Measurements from ENCODE around the gene EIF2S1. TPM values are rescaled to one million over a fixed set of nuclear protein-coding genes. Genes with fewer than 3 reads are reported as not detected.

EIF2S1 gene
- total RNA-seq, 1 donor from 2014 or later, result 356 TPM

DNA sequence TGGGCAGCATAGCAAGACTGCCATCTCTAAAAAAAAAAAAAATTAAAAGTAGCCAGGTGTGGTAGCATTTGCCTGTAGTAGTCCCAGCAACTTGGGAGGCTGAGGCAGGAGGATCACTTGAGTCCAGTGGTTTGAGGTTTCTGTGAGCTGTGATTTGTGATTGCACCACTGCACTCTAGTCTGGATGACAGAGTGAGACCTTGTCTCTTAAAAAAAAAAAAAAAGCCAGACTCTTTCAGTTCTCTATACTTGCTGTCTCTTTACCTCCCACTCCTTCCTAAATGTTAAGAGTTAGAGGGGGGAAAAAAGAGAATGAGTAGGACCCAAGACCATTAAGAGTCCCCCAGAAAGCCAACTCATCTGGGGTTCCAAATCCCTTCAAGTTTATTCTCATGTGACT lies 17.8 kb downstream of the EIF2S1 start:
- DNase-seq (ENCODE audit: low read depth) (no peak), FAIRE-seq (no peak)
- Histone ChIP-seq H3K4me3 (ENCODE audit: low read depth, low read length) (no peak overlapping the region), H3K36me3 (ENCODE audit: control insufficient read depth, insufficient read depth, low read length) (peaks cover 10% of the 10 kb centered on the region), H3K27me3 (ENCODE audit: control insufficient read depth, insufficient read depth, low read length) (no peaks in the 10 kb centered on the region)
- TF ChIP-seq, protein P1, sequence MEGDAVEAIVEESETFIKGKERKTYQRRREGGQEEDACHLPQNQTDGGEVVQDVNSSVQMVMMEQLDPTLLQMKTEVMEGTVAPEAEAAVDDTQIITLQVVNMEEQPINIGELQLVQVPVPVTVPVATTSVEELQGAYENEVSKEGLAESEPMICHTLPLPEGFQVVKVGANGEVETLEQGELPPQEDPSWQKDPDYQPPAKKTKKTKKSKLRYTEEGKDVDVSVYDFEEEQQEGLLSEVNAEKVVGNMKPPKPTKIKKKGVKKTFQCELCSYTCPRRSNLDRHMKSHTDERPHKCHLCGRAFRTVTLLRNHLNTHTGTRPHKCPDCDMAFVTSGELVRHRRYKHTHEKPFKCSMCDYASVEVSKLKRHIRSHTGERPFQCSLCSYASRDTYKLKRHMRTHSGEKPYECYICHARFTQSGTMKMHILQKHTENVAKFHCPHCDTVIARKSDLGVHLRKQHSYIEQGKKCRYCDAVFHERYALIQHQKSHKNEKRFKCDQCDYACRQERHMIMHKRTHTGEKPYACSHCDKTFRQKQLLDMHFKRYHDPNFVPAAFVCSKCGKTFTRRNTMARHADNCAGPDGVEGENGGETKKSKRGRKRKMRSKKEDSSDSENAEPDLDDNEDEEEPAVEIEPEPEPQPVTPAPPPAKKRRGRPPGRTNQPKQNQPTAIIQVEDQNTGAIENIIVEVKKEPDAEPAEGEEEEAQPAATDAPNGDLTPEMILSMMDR (IDR thresholded peaks at IDR 0.05; ENCODE audit: insufficient read depth, low read length, severe bottlenecking), result no peak

- Histone ChIP-seq H3K4me3 (ENCODE audit: low read depth, low read length) (no peak overlapping the region), H3K27me3 (ENCODE audit: control insufficient read depth, insufficient read depth, low read length) (no peaks in the 10 kb centered on the region), H3K36me3 (ENCODE audit: control insufficient read depth, insufficient read depth, low read length) (peaks cover 7% of the 10 kb centered on the region)
- FAIRE-seq (no peak), DNase-seq (ENCODE audit: low read depth) (peak; percentile 38)
- TF ChIP-seq, protein P1 (IDR thresholded peaks at IDR 0.05; ENCODE audit: insufficient read depth, low read length, severe bottlenecking), result no peak
Measured at GRCh38 chr14:67385120-67385519, 25.0 kb downstream of the EIF2S1 start.

GRCh38 chr14:67385618-67386017 lies 25.5 kb downstream of the EIF2S1 start:
- FAIRE-seq (no peak), DNase-seq (ENCODE audit: low read depth) (peak; percentile 83)
- Histone ChIP-seq H3K4me3 (ENCODE audit: low read depth, low read length) (no peak overlapping the region), H3K36me3 (ENCODE audit: control insufficient read depth, insufficient read depth, low read length) (peaks cover 10% of the 10 kb centered on the region), H3K27me3 (ENCODE audit: control insufficient read depth, insufficient read depth, low read length) (no peaks in the 10 kb centered on the region)
- TF ChIP-seq, protein P1 (IDR thresholded peaks at IDR 0.05; ENCODE audit: insufficient read depth, low read length, severe bottlenecking), result no peak

- FAIRE-seq, result no peak
- Histone ChIP-seq H3K4me3 (ENCODE audit: low read depth, low read length) (no peak overlapping the region), H3K36me3 (ENCODE audit: control insufficient read depth, insufficient read depth, low read length) (peaks cover 14% of the 10 kb centered on the region)
Measured at GRCh38 chr14:67387195-67387594, 27.1 kb downstream of the EIF2S1 start.

DNA sequence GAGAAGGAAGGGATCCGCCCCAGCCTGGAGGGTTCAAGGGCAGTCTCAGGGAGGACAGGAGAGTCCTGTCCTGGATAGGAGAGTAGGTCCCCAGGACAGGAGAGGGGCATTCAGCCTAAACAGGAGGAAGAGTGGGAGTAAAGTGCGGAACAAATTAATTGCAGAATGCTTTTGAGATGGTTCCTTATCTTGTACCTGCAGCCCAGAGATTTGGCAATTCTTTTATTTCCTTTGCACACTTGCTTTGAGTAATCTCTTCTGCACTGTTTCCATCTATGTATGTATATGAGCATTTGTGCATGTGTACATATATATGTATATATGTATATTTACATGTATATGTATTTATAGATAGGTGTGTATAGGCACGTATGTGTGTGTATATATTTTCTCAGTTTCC lies 29.1 kb downstream of the EIF2S1 start:
- TF ChIP-seq, protein P1 (IDR thresholded peaks at IDR 0.05; ENCODE audit: insufficient read depth, low read length, severe bottlenecking), result no peak
- H3K27me3 ChIP-seq (ENCODE audit: control insufficient read depth, insufficient read depth, low read length), result no peaks in the 10 kb centered on the region
- no peak for FAIRE-seq
- DNase-seq (ENCODE audit: low read depth), result no peak
- H3K4me3 ChIP-seq (ENCODE audit: low read depth, low read length), result no peak overlapping the region
- H3K36me3 ChIP-seq (ENCODE audit: control insufficient read depth, insufficient read depth, low read length), result peaks cover 15% of the 10 kb centered on the region

More at GRCh38 chr14:67387195-67387594, 27.1 kb downstream of the EIF2S1 start:
- TF ChIP-seq, protein P1 (IDR thresholded peaks at IDR 0.05; ENCODE audit: insufficient read depth, low read length, severe bottlenecking), result no peak
- no peaks in the 10 kb centered on the region for H3K27me3 ChIP-seq (ENCODE audit: control insufficient read depth, insufficient read depth, low read length)
- DNase-seq (ENCODE audit: low read depth), result peak; percentile 48

DNA sequence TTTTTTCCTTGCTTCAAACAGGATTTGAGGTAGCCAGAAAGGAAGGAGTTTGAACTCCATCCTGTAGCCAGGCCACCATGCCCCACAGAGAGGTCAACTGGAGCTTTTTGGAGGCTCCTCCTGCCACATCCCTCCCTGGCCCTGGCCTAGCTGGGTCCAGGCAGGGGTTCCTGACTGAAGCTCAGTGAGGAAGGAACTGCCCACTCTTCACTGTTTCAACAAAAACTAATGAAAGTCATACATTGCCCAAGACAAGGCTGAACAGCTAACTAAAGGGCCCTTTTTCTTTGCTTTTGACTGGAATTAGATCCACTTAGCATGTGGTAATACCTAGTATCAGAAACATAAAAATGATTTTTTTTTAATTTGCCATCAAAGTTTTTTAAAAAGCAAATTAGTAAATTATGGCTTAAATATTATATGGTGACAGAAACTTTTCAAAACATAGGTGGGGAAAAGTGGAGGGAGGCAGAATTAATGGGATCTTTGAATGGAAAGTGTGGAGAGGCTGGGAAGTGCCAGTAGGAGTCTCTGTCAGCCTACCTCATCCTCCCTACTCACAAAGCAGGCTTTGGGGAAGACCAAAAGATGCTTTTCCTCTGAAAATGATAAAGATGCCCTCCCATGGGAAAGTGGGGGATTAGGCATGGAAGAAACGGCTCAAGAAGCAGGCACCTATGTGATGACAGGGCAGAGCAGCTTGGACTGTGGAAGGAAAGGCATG lies 29.8 kb downstream of the EIF2S1 start:
- peaks cover 15% of the 10 kb centered on the region for H3K36me3 ChIP-seq (ENCODE audit: control insufficient read depth, insufficient read depth, low read length)
- no peaks in the 10 kb centered on the region for H3K27me3 ChIP-seq (ENCODE audit: control insufficient read depth, insufficient read depth, low read length)
- FAIRE-seq, result no peak
- no peak for DNase-seq (ENCODE audit: low read depth)
- TF ChIP-seq, protein P1 (IDR thresholded peaks at IDR 0.05; ENCODE audit: insufficient read depth, low read length, severe bottlenecking), result no peak
- H3K4me3 ChIP-seq (ENCODE audit: low read depth, low read length), result no peak overlapping the region

Data from bronchial epithelial cell (primary cell).